ENCODE data around the gene CLEC16A. TPM values are rescaled to one million over a fixed set of nuclear protein-coding genes. Genes with fewer than 3 reads are reported as not detected.

CLEC16A gene
- total RNA-seq, 4 donors from 2014 or later: 29.5 to 58.8 (median 48.4) TPM

DNA sequence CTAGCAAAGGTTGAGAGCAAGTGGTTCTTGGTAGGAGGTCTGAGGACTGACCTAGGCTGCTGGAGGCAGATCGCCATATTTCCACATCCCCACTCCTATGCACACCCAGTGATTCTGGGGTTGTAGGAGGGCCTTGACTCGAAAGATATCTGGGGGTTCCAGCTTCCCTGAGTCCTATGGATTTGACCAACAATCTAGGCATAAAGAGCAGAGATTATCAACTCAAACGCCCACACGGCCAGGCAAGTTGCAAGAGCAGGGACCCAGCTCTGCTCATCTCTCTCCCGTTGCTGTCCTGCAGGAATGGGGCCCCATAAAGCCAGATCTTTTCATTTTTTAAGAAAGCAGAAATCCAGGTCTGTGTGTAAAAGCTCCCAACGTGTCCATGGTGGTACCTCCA is 217.1 kb downstream of the CLEC16A start:
- H3K4me1 ChIP-seq: peaks cover 0 to 8% of the 10 kb centered on the region in 2 donors
- H3K27me3 ChIP-seq: no peaks in the 10 kb centered on the region
- H3K9me3 ChIP-seq: no peaks in the 10 kb centered on the region
- TF ChIP-seq, protein P1, sequence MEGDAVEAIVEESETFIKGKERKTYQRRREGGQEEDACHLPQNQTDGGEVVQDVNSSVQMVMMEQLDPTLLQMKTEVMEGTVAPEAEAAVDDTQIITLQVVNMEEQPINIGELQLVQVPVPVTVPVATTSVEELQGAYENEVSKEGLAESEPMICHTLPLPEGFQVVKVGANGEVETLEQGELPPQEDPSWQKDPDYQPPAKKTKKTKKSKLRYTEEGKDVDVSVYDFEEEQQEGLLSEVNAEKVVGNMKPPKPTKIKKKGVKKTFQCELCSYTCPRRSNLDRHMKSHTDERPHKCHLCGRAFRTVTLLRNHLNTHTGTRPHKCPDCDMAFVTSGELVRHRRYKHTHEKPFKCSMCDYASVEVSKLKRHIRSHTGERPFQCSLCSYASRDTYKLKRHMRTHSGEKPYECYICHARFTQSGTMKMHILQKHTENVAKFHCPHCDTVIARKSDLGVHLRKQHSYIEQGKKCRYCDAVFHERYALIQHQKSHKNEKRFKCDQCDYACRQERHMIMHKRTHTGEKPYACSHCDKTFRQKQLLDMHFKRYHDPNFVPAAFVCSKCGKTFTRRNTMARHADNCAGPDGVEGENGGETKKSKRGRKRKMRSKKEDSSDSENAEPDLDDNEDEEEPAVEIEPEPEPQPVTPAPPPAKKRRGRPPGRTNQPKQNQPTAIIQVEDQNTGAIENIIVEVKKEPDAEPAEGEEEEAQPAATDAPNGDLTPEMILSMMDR (IDR thresholded peaks at IDR 0.05): no peak
- H3K4me3 ChIP-seq (replicated peaks in 1 of 3): no peak overlapping the region
- no peak for DNase-seq
- H3K36me3 ChIP-seq: no peaks in the 10 kb centered on the region
- no peak overlapping the region for H3K27ac ChIP-seq
- intact Hi-C loops (cut with DNase I): no loop called here
- 84 to 92% methylated on average over 6 of the region's 6 CpGs for WGBS, 2 donors

DNA sequence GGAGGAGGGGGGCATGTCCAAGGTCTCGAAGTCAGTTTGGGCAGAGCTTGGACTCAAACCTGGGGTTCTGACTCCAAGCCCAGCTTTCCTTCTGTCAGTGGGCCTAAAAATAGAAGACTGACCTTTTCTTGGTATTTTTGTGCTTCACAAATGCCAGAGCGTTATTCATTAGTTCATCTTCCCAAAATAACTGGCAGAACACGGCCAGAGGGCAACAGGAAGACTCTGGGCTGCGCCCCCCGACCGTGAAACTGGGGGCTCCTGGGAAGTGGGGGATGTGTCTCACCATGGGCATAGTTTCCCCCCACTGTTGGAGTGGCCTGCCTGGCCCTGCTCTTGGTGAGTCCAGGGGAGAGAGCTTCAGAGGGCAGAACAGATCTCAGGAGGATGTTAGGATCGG is 217.6 kb downstream of the CLEC16A start:
- no peak for DNase-seq
- H3K4me3 ChIP-seq (replicated peaks in 1 of 3): no peak overlapping the region
- 60 to 64% methylated on average over 7 of the region's 7 CpGs for WGBS, 2 donors
- peaks cover 0 to 8% of the 10 kb centered on the region in 2 donors for H3K4me1 ChIP-seq
- no peak for TF ChIP-seq POLR2A (IDR thresholded peaks at IDR 0.05)
- TF ChIP-seq, protein P1 (IDR thresholded peaks at IDR 0.05): no peak
- H3K9me3 ChIP-seq: no peaks in the 10 kb centered on the region
- no peak overlapping the region for H3K27ac ChIP-seq
- no peaks in the 10 kb centered on the region for H3K27me3 ChIP-seq
- intact Hi-C loops (cut with DNase I): no loop called here
- peaks cover 1 to 5% of the 10 kb centered on the region in 2 donors for H3K36me3 ChIP-seq

DNA sequence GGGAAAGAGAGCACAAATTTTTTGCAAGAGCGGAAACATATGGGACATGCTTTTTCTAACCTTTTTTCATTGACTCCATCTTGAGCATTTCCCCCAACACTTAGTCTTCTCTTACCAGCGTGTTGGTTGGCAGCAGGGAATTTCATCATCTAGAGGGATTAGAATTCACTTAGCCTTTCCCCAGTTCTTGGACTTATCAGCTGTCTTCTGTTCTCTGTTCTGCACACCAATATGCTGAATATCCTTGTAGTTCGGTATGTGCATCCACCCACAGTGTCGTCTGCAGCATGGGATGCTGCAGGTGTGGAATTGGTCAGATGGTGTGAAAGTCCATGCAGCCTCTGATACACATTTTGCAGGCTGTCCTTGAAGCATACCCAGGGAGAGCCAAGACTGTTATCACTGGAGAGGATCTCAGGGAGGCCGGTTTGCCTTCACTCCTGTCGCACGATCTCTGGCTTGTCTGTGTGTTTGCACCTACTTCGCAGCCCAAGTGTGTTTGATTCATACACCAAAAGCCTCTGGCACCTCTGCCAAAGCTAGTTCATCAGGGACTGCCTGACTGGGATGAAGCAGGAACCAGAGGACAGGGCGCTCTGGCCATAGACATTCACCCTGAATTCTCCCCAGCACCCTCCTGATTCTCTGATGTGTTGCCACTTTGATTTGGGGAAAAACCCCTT is 218.4 kb downstream of the CLEC16A start:
- Histone ChIP-seq H3K27me3 (no peaks in the 10 kb centered on the region), H3K9me3 (no peaks in the 10 kb centered on the region), H3K27ac (no peak overlapping the region), H3K4me1 (peaks cover 0 to 8% of the 10 kb centered on the region in 2 donors), H3K36me3 (peaks cover 6 to 11% of the 10 kb centered on the region in 2 donors), H3K4me3 (replicated peaks in 1 of 3) (no peak overlapping the region)
- intact Hi-C loops (cut with DNase I): no loop called here
- no peak for TF ChIP-seq POLR2A (IDR thresholded peaks at IDR 0.05)
- WGBS, 2 donors: 91 to 93% methylated on average over 9 of the region's 9 CpGs
- DNase-seq: no peak

DNA sequence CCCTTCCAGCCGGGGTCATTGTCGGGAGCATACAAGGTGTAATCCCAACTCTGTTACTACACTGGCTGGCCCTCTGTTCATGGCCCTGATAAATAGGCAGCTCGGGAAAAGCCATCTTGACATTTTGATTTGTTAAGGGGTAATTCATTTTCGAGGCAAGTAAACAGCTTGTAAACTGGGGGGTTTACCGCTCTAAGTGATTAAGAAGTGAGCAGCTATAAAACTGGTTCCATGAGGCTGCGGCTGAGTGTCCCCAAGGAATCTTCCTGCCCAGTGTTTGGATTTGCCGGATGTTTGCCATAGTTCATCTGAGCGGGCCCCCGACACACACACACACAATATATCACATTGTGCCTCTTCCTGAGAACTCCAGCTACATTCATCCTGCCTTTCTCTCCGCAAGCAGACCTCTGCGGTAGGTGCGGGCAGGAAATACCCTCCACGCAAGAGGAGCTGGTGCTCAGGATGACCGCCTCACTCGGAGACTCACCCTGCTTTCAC is 219.4 kb downstream of the CLEC16A start:
- H3K27ac ChIP-seq: no peak overlapping the region
- H3K36me3 ChIP-seq: peaks cover 6 to 13% of the 10 kb centered on the region in 2 donors
- no peaks in the 10 kb centered on the region for H3K27me3 ChIP-seq
- intact Hi-C loops (cut with DNase I): no loop called here
- DNase-seq: no peak
- H3K4me3 ChIP-seq (replicated peaks in 1 of 3): no peak overlapping the region
- no peaks in the 10 kb centered on the region for H3K9me3 ChIP-seq
- 82 to 84% methylated on average over 15 of the region's 15 CpGs for WGBS, 2 donors
- no peak for TF ChIP-seq POLR2A (IDR thresholded peaks at IDR 0.05)
- TF ChIP-seq, protein P1 (IDR thresholded peaks at IDR 0.05): no peak
- peaks cover 0 to 8% of the 10 kb centered on the region in 2 donors for H3K4me1 ChIP-seq

DNA sequence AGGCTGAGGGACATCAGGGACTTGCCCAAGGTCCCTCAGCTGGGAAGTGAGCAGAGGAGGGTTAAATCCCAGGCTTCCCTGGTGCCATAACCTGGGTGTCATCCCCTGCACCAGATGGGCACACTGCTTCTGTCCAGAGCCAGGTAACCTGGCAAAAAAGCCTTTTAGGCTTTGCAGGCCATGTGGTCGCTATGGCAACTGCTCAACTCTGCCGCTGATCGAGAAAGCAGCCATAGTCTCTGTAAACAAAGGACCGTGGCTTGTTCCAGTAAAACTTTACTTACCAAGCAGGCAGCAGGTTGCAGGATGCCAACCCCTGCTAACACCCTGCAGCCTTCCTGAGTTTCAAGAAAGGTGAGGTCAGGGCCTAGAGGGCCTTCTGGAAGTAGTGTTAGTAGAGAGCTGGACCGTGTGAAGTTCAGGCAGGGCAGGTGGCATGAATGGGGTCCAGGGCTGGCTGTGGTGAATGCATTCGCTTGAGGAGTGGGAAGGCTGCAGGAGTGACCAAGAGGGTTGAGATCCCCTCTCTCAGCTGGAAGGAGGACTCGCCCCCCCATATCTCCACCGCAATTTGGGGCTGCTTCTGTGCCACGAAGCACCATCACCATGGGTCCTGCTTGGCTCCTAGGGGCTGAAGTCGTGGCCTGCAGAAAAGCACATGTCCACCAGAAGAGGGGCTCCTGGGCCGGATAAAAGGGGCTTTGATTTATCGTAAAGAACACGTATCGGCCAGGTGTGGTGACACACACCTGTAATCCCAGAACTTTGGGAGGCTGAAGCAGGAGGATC is 220.3 kb downstream of the CLEC16A start:
- no peak for TF ChIP-seq POLR2A (IDR thresholded peaks at IDR 0.05)
- TF ChIP-seq, protein P1 (IDR thresholded peaks at IDR 0.05): no peak
- Histone ChIP-seq H3K36me3 (peaks cover 6 to 13% of the 10 kb centered on the region in 2 donors), H3K4me1 (peaks cover 0 to 8% of the 10 kb centered on the region in 2 donors), H3K27ac (no peak overlapping the region), H3K27me3 (no peaks in the 10 kb centered on the region), H3K4me3 (replicated peaks in 1 of 3) (no peak overlapping the region), H3K9me3 (no peaks in the 10 kb centered on the region)
- intact Hi-C loops (cut with DNase I): no loop called here
- WGBS, 2 donors: 87 to 94% methylated on average over 13 of the region's 14 CpGs
- peak; percentile 41 to 49 for DNase-seq

Data from thyroid gland (tissue), 4 donors.